Measurements from ENCODE around the gene MAN2B2. TPM values are rescaled to one million over a fixed set of nuclear protein-coding genes. Genes with fewer than 3 reads are reported as not detected.

The MAN2B2 gene
- total and polyA plus RNA-seq, 9 of the 15 experiments (the other 6 are each of a cell fraction or from before 2014, with no cell fraction given), result 0.21 to 8.8 (median 3.7) TPM

- Histone ChIP-seq H3K9me3 (replicated peaks; ENCODE audit: control insufficient read depth, insufficient read depth, low read depth, low read length) (no peaks in the 10 kb centered on the region), H4K20me1 (replicated peaks; ENCODE audit: control insufficient read depth, insufficient read depth, low read length) (no peaks in the 10 kb centered on the region), H3K9me1 (ENCODE audit: control insufficient read depth, insufficient read depth, low read length) (no peaks in the 10 kb centered on the region), H3K27me3 (ENCODE audit: control insufficient read depth in 2 of 2, insufficient read depth in 2 of 2, low read length in 2 of 2) (peaks cover 3 to 42% of the 10 kb centered on the region in 2 experiments), H3K4me1 (replicated peaks in 1 of 2; ENCODE audit: control insufficient read depth in 2 of 2, insufficient read depth in 2 of 2, low read length in 2 of 2) (peaks cover 9 to 34% of the 10 kb centered on the region in 2 experiments; a peak in 4 of 5 replicates), H3K36me3 (ENCODE audit: control insufficient read depth, insufficient read depth, low read length) (no peaks in the 10 kb centered on the region), H3K4me3 (no peak overlapping the region), H2AFZ (ENCODE audit: low read depth, low read length) (no peak overlapping the region), H3K9ac (ENCODE audit: insufficient read depth in 1 of 2, low read depth in 2 of 2, low read length in 2 of 2) (no peak overlapping the region), H3K4me2 (ENCODE audit: insufficient read depth, low read length) (no peak overlapping the region), H3K79me2 (ENCODE audit: control insufficient read depth, insufficient read depth, low read length) (peaks cover 5% of the 10 kb centered on the region; the same call in 1 of the 3 replicates), H3K27ac (ENCODE audit: extremely low read depth, low read depth, low read length) (no peak overlapping the region)
- intact Hi-C loops (cut with micrococcal nuclease), result loop anchor here (5.0 kb wide), 1 partner anchor 111 kb away; no protein-coding TSS in a partner anchor
- in situ Hi-C loops (cut with MboI), result no loop called here
- BruUV-seq (replicated peaks), result no TSS peak
- DNase-seq (ENCODE audit: extremely low read depth in 1 of 4, low spot score in 3 of 4) (no peak), ATAC-seq (no peak), FAIRE-seq (no peak)
- ChIA-PET POLR2A (no interaction called here), CTCF (ENCODE audit: low intra/inter-chr PET ratio) (no interaction called here)
- TF ChIP-seq BRD4 (IDR thresholded peaks at IDR 0.05) (no peak), YY1 (IDR thresholded peaks at IDR 0.05; ENCODE audit: borderline replicate concordance in 1 of 3, control insufficient read depth in 1 of 3, extremely low read depth in 1 of 3, insufficient read depth in 3 of 3, insufficient read length in 1 of 3, insufficient replicate concordance in 2 of 3, low read depth in 1 of 3, low read length in 2 of 3) (peak in 1 of 3 experiments; percentile 68)
- 8% methylated on average over 3 of the region's 3 CpGs for WGBS (ENCODE audit: insufficient coverage, low coverage, missing lambda C conversion rate)
These were observed 3.4 kb upstream of the MAN2B2 start for GRCh38 chr4:6571608-6572007.

- Histone ChIP-seq H3K4me2 (ENCODE audit: insufficient read depth, low read length) (no peak overlapping the region), H3K27me3 (ENCODE audit: control insufficient read depth in 2 of 2, insufficient read depth in 2 of 2, low read length in 2 of 2) (peaks cover 0 to 29% of the 10 kb centered on the region in 2 experiments; a peak in 4 of 5 replicates), H3K4me3 (no peak overlapping the region), H3K27ac (ENCODE audit: extremely low read depth, low read depth, low read length) (no peak overlapping the region), H3K9ac (ENCODE audit: insufficient read depth in 1 of 2, low read depth in 2 of 2, low read length in 2 of 2) (peak overlapping the region in 1 of 2 experiments; percentile 20; a peak in 1 of 4 replicates), H3K9me3 (replicated peaks; ENCODE audit: control insufficient read depth, insufficient read depth, low read depth, low read length) (no peaks in the 10 kb centered on the region), H3K36me3 (ENCODE audit: control insufficient read depth, insufficient read depth, low read length) (peaks cover 7% of the 10 kb centered on the region; the same call in 1 of the 3 replicates), H3K4me1 (replicated peaks in 1 of 2; ENCODE audit: control insufficient read depth in 2 of 2, insufficient read depth in 2 of 2, low read length in 2 of 2) (peaks cover 3 to 31% of the 10 kb centered on the region in 2 experiments; a peak in 4 of 5 replicates), H3K79me2 (ENCODE audit: control insufficient read depth, insufficient read depth, low read length) (peaks cover 5% of the 10 kb centered on the region; the same call in 1 of the 3 replicates), H3K9me1 (ENCODE audit: control insufficient read depth, insufficient read depth, low read length) (no peaks in the 10 kb centered on the region), H2AFZ (ENCODE audit: low read depth, low read length) (peak overlapping the region; percentile 25; the same call in 1 of the 2 replicates), H4K20me1 (replicated peaks; ENCODE audit: control insufficient read depth, insufficient read depth, low read length) (no peaks in the 10 kb centered on the region)
- intact Hi-C loops (cut with micrococcal nuclease) (loop anchor here (5.0 kb wide), 1 partner anchor 109 kb away; no protein-coding TSS in a partner anchor), in situ Hi-C loops (cut with MboI) (no loop called here)
- WGBS (ENCODE audit: insufficient coverage, low coverage, missing lambda C conversion rate), result 31% methylated on average over 6 of the region's 6 CpGs
- FAIRE-seq (no peak), ATAC-seq (no peak), DNase-seq (ENCODE audit: extremely low read depth in 1 of 4, low spot score in 3 of 4) (no peak)
- TF ChIP-seq KHSRP (IDR thresholded peaks at IDR 0.05), result no peak
- no peak for TF ChIP-seq ZNF282 (CRISPR knock-in tag; IDR thresholded peaks at IDR 0.05)
- TF ChIP-seq RBM22 (IDR thresholded peaks at IDR 0.05; ENCODE audit: low read depth, low read length, poor library complexity, severe bottlenecking), result no peak
- no peak for TF ChIP-seq HNRNPL (IDR thresholded peaks at IDR 0.05; ENCODE audit: low read depth, low read length)
- no peak for TF ChIP-seq ZNF133 (CRISPR knock-in tag; IDR thresholded peaks at IDR 0.05)
- TF ChIP-seq ZKSCAN8 (CRISPR knock-in tag; IDR thresholded peaks at IDR 0.05), result no peak
- TF ChIP-seq ZNF79 (CRISPR knock-in tag; IDR thresholded peaks at IDR 0.05; ENCODE audit: low read depth), result no peak
- no TSS peak for BruUV-seq (replicated peaks)
- POLR2A ChIA-PET, result interaction anchor here (0.6 to 1.7 kb wide), 4 partner anchors 14 to 157 kb away, joined by 3 to 7 read pairs (median 4); a partner anchor contains a TSS
- CTCF ChIA-PET (ENCODE audit: low intra/inter-chr PET ratio), result no interaction called here
These were observed 1.4 kb upstream of the MAN2B2 start for GRCh38 chr4:6573551-6573950.

Data from K562 (cell line).